Testis (tissue), 3 donors: Measurements from ENCODE around the gene WNT4. TPM values are rescaled to one million over a fixed set of nuclear protein-coding genes. Genes with fewer than 3 reads are reported as not detected.

ENCODE experiments used
- DNase-seq: peaks from one replicate; pipeline ENCODE4 v3.0.0-alpha.2; 2019
- H3K27ac ChIP-seq, 2 donors: fragments of 200-600 bp; sonication (generic); one replicate each; pipeline ENCODE4 v1.5.1; 2019
- H3K27me3 ChIP-seq: fragments of 200-600 bp; sonication (generic); one replicate; pipeline ENCODE4 v1.5.1; 2019
- H3K36me3 ChIP-seq: fragments of 200-600 bp; sonication (generic); one replicate; pipeline ENCODE4 v1.5.1; 2017; ENCODE audit warnings: low read depth; ENCODE audit errors: missing control alignments
- H3K4me1 ChIP-seq: fragments of 200-600 bp; sonication (generic); one replicate; pipeline ENCODE4 v1.5.1; 2019
- H3K4me3 ChIP-seq, 2 donors: fragments of 200-600 bp; sonication (generic); one replicate each; pipeline ENCODE4 v1.5.1; 2017 to 2019
- H3K9me3 ChIP-seq: fragments of 200-600 bp; sonication (generic); one replicate; pipeline ENCODE4 v1.5.1; 2017
- CTCF ChIP-seq, 3 experiments: fragments of 450-650 bp in 2 of 3; fragments of 200-600 bp in 1 of 3; sonication (generic) in 1 of 3; IDR thresholded peaks; one replicate each; pipeline ENCODE4 v1.5.1; 2016 to 2019; ENCODE audit warnings: antibody characterized with exemption in 3 of 3, mild to moderate bottlenecking in 2 of 3, moderate library complexity in 1 of 3
- POLR2A ChIP-seq: fragments of 450-650 bp; IDR thresholded peaks from one replicate; pipeline ENCODE4 v1.6.1; 2017; ENCODE audit warnings: antibody characterized with exemption, mild to moderate bottlenecking, moderate library complexity
- WGBS, 2 donors: methylation state at CpG; one replicate each; pipeline ENCODE4 v1.1.5; 2018; 5-methylcytosine and 5-hydroxymethylcytosine counted together
- intact Hi-C: fragments of 100-400 bp; cut with DNase I; formaldehyde crosslinking; loops from one replicate; pipeline ENCODE4 v1.15.1; 2023; ENCODE audit warnings: low total_unique reads
- polyA plus RNA-seq: library from polyadenylated mRNA; stranded (reverse); fragments of 350-450 nt; fragmentation: Illumina TruSeq; extraction: RNeasy Lipid Tissue Mini Kit (QIAGEN cat#74804); gene quantifications from one replicate; pipeline ENCODE4 v1.2.3, GENCODE V29; 2014; ENCODE audit warnings: low read depth, low replicate concordance; ENCODE audit not compliant: insufficient read depth
- total RNA-seq, 2 donors: library from RNA; depleted of rRNA; stranded (reverse); fragments of >200 nt; gene quantifications; one replicate each; pipeline ENCODE4 v1.2.3, GENCODE V29; 2016

WNT4 gene
- total and polyA plus RNA-seq, 3 donors from 2014 or later: 0.55 to 3.2 (median 0.74) TPM

DNA sequence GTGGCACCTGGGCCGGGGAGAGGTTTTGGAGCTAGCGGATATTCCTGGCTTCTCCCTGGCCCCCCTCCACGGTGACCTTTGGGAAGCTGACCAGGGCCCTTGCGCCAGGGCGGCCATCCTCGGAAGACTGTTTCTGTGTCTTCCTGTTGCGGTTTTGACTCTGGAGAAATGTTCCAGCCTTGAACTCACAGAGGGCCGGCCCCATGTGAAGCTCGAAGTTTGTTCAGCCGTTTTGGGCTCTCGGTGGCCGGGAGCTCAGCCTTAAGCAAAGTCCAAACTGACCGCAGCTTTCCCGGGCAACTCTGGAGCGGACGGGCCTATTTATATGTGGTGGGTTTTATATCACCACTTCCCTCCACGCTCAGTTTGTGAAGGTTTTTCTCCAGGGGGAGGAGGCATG lies 17.0 kb upstream of the WNT4 start:
- H3K4me3 ChIP-seq: no peak overlapping the region
- no peak for TF ChIP-seq POLR2A
- no peak for TF ChIP-seq CTCF (IDR thresholded peaks at IDR 0.05)
- peak; percentile 49 for DNase-seq
- H3K27me3 ChIP-seq: no peaks in the 10 kb centered on the region
- peak overlapping the region in 1 of 2 donors; percentile 25 for H3K27ac ChIP-seq
- H3K4me1 ChIP-seq: peaks cover 4% of the 10 kb centered on the region
- H3K36me3 ChIP-seq: no peaks in the 10 kb centered on the region
- no peaks in the 10 kb centered on the region for H3K9me3 ChIP-seq
- WGBS, 2 donors: 30 to 51% methylated on average over 2 to 17 of the region's 17 CpGs
- intact Hi-C loops: no loop called here

DNA sequence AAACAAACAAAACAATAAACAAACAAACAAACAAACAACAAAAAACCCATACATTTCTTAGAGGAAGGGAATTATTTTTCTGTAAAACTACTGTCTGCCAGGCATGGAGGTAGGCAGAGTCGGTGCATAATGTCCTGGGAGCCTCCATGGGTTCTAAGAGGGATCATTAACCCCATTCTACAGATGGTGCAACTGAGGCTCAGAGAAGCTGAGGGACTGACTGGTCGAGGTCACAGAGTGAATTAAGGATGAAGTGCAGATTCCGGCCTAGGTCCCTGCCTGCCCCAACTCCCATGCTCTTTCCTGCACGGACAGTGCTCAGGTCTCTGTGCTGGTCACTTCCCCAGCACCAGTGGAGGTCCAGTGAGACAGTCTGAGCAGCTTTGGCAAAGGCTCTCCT lies 15.8 kb upstream of the WNT4 start:
- no peak for DNase-seq
- Histone ChIP-seq H3K27me3 (no peaks in the 10 kb centered on the region), H3K36me3 (no peaks in the 10 kb centered on the region), H3K4me1 (peaks cover 4% of the 10 kb centered on the region), H3K4me3 (no peak overlapping the region), H3K27ac (no peak overlapping the region), H3K9me3 (no peaks in the 10 kb centered on the region)
- intact Hi-C loops: no loop called here
- WGBS, 2 donors: 87 to 97% methylated on average over 3 to 4 of the region's 4 CpGs
- TF ChIP-seq CTCF (IDR thresholded peaks at IDR 0.05) (no peak), POLR2A (no peak)

GRCh38 chr1:22157359-22157966 lies 14.6 kb upstream of the WNT4 start:
- H3K9me3 ChIP-seq: no peaks in the 10 kb centered on the region
- no peak overlapping the region for H3K4me3 ChIP-seq
- no peaks in the 10 kb centered on the region for H3K27me3 ChIP-seq
- intact Hi-C loops: no loop called here
- WGBS, 2 donors: 78 to 85% methylated on average over 7 to 9 of the region's 9 CpGs
- H3K36me3 ChIP-seq: no peaks in the 10 kb centered on the region
- H3K4me1 ChIP-seq: peaks cover 4% of the 10 kb centered on the region
- H3K27ac ChIP-seq: no peak overlapping the region
- TF ChIP-seq CTCF (IDR thresholded peaks at IDR 0.05) (no peak), POLR2A (no peak)
- DNase-seq: no peak

DNA sequence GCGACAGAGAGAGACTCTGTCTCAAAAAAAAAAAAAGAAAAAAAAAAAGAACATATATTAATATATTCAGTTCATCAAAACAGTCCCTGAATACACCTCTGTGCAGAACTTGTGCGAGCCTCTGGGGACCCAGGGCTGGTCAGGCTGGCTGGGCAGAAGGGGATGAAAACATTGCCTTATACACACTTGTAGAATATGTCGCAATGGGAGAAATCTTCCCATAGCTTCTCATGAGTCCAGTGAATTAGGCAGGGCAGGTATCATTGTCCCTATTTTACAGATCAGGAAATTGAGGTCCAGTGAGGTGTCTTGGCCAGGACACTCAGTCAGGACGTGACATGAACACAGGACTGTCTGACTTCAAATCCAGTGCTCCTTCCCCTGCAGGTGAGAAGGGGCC lies 12.6 kb upstream of the WNT4 start:
- TF ChIP-seq CTCF (IDR thresholded peaks at IDR 0.05): no peak
- Histone ChIP-seq H3K4me3 (no peak overlapping the region), H3K9me3 (no peaks in the 10 kb centered on the region), H3K36me3 (no peaks in the 10 kb centered on the region), H3K4me1 (peaks cover 4% of the 10 kb centered on the region), H3K27ac (no peak overlapping the region), H3K27me3 (no peaks in the 10 kb centered on the region)
- WGBS, 2 donors: 87 to 89% methylated on average over 4 of the region's 4 CpGs
- DNase-seq: no peak
- intact Hi-C loops: no loop called here

DNA sequence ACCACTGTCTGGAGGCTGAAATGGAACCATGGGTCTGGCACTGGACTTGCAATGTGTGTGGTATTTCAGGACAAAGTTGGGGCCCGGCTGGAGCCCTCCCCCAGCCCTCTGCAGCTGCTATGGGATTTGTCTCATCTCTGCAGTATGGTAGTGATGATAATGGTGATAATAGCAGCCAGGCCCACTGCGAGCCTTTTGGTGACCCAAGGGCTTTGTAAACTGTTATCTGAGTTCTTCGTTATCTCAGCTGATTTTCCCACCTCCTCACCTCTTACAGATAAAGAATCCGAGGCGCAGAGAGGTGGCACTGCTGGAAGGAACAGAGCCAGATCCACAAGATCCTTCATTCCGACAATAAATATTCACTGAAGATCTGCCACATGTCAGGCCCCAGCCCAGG lies 11.7 kb upstream of the WNT4 start:
- intact Hi-C loops: no loop called here

More for the DNA sequence above, 11.7 kb upstream of the WNT4 start:
- H3K27ac ChIP-seq: no peak overlapping the region
- H3K9me3 ChIP-seq: no peaks in the 10 kb centered on the region
- no peaks in the 10 kb centered on the region for H3K4me1 ChIP-seq
- H3K27me3 ChIP-seq: no peaks in the 10 kb centered on the region
- TF ChIP-seq POLR2A (no peak), CTCF (IDR thresholded peaks at IDR 0.05) (no peak)
- no peaks in the 10 kb centered on the region for H3K36me3 ChIP-seq
- no peak for DNase-seq
- WGBS, 2 donors: 84 to 85% methylated on average over 6 of the region's 6 CpGs
- no peak overlapping the region for H3K4me3 ChIP-seq
